GM19438 (cell line): ENCODE results near the gene BCR.

Experiments
- ATAC-seq: cut with Tn5 transposase; IDR thresholded peaks from one replicate; pipeline ENCODE4 v1.9.1; 2021; ENCODE audit warnings: low read depth; ENCODE audit not compliant: unreplicated experiment

The BCR gene

DNA sequence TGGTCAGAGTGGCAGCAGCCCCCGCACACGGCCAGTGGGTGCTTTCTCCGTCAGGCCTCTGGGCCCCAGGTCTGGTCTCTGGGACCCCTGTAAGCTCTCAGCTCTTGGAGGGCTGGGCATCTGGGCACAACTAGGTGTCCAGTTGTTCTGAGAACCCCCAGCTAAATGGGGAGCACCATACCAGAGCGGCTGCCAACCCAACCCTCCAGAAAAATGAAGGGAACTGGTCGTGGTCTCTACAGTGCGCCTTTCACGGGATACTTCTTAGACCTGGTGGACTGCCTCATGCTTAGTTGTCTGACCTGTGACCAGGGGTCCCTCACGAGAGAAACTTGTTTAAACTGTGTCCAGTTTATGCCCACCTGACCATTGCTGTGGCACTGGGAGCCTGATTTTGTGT is 104.9 kb downstream of the BCR start:
- no peak for ATAC-seq

DNA sequence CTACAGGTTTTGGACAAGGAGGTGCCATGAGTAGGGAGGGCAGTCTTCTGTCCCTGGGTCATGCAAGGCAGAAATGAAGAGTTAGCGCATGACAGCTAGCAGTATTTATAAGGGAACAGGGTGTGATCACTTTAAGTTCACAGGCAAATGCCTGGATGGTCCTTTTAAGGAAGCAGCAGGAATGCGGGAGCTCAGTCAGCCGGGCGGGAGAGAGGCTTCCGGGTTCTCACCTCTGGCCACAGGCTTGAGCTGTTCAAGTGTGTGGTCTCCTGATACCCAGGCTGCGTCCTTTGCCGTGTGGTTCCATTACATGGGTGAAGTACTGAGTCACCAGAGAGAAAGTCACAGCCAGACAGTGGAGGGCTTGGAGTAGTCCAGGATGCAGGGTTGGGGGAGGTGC is 105.4 kb downstream of the BCR start:
- no peak for ATAC-seq

DNA sequence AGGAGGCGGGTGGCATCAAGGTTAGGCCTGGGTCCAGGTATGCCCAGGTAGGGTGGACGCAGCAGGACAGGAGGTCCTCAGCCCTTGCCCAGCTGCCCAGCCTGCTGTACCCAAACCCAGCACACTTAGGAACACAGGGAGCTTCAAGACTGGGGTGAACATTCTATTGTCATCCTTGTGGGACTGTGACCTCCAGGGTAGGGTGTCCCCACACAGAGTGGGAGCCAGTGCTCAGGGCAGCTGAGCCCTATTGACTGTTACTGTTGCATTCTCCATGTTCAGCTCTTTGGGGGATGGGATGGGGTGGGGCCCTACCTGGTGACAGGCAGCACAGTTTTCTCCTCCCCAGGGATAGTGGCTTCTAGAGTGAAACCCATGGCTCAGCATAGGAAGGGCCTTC is 106.0 kb downstream of the BCR start:
- no peak for ATAC-seq

DNA sequence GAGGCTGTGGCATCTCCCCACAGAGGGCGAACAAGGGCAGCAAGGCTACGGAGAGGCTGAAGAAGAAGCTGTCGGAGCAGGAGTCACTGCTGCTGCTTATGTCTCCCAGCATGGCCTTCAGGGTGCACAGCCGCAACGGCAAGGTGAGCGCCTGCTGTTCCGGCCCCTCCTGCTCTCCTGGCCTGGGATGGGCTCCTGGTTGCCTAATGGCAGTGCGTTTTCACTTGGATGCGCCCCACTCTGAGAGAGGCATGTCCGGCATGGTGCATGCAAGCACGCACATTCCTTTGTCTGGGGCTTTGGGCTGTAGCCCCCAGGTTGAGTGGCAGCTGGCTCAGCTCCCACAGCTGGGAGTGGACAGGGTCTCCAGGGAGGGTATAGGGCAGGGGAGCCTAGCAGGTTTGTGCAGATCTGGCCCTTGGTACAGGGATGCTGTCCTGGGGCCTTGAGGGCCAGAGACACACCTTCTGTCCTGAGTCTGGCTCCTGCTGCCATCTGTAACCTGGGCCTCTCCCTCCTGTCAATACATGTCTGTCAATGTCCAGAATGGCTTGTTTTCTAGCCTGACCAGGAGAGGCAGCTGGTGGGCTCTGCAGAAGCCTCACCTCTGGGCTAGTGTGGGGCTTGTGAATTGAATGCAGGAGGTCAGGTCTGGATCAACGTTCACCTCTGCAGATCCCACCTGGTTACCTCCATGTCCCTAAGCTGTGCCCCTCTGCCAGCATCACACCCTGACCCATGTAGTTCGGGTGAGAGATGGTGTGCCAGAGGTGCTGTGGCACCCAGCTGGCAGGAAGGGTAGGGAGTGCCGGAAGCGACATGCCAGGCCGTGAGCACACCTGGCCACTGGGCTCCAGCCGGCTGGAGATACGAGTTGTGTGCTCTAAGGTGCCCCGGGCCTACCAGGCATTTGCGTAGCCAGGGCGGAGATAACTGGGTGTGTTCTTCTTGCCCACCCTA is 107.1 kb downstream of the BCR start:
- no peak for ATAC-seq

DNA sequence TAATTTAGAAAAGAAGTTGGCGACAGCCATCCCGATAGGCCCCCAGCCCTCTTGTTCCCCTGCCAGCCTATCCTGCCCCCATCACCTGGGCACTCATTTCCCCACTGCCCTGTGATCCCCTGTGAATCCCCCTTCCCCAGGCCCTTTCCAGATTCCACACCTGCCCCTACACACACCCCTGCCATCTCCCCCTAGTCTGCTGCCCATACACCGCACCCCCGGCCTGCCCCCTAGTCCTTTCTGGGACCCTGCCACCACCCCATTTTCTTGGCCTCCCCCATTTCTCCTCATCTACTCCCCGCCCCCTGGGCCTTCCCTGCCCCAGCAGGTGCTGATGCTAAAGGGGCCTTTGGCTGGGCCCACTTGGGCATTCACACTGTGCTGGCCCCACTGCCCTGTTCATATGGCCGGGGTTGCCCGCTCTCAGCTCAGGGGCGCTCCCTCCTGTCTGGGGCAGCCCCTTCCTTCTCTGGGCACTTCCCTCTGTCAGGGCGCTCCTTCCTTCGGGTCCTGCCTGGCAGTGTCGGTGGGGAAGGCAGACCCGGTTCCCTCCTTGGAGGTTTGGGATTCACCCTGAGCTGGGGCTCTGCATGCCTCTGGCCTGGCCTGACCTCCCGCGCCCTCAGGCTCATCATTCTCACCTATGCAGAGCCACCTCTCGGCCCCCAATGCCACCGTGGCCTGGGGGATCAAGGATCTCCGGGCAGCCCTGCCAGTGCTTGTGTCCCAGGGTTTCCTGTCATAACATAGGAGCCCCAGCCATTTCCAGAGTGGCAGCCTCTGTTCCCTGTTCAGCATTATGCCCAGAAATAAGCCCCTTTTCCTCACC is 108.2 kb downstream of the BCR start:
- no peak for ATAC-seq

DNA sequence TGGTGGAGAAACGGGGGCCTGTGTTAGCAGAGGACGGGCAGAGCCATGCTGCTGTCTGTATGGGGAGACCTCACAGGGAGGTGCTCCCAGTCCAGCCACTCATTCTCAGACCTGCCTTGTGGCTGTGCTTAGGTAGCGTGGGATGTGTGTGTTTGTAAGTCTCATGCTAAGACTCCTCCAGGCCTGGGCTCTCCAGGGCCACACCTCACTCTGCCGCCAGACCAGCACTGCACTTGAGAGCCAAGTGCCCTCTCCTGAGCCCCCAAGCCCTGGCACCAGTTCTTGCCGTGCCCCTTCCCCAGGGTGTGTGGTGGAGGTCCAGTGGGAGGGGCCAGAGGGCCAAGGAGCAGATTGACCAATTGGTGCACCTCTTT is 108.8 kb downstream of the BCR start:
- ATAC-seq: no peak

DNA sequence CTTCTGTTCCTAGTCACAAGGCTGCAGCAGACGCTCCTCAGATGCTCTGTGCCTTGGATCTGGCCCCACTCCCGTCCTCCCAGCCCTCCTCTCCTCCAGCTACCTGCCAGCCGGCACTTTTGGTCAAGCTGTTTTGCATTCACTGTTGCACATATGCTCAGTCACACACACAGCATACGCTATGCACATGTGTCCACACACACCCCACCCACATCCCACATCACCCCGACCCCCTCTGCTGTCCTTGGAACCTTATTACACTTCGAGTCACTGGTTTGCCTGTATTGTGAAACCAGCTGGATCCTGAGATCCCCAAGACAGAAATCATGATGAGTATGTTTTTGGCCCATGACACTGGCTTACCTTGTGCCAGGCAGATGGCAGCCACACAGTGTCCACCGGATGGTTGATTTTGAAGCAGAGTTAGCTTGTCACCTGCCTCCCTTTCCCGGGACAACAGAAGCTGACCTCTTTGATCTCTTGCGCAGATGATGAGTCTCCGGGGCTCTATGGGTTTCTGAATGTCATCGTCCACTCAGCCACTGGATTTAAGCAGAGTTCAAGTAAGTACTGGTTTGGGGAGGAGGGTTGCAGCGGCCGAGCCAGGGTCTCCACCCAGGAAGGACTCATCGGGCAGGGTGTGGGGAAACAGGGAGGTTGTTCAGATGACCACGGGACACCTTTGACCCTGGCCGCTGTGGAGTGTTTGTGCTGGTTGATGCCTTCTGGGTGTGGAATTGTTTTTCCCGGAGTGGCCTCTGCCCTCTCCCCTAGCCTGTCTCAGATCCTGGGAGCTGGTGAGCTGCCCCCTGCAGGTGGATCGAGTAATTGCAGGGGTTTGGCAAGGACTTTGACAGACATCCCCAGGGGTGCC is 109.8 kb downstream of the BCR start:
- no peak for ATAC-seq

DNA sequence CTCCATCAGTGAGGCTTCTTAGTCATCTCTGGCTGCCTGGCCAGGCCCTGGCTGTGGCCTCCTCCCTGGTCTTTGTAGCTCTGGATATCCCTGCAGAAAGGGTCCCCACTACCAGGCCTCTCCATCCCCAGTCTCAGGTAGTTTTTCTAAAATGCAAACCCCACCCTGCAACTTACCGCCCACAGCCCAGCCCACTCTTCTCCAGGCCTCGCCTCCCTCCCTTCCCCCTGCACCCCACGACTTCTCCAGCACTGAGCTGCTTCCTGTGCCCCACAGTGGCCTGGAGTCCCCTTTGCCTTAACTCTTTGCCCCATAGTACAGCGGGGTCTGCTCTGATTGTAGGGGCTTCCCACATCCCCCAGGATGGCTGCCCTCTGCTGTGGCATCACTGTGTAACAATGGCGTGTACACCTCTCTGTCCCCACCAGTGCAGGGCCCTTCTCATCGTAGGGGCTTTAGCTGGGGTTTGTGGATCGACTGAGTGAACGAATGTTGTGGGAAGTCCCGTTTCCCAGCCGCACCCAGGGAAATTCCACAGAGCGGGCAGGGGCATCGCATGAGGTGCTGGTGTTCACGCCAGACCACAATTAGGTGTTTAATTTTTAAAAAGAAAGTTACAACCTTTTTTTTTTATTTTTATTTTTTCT is 111.6 kb downstream of the BCR start:
- no peak for ATAC-seq

DNA sequence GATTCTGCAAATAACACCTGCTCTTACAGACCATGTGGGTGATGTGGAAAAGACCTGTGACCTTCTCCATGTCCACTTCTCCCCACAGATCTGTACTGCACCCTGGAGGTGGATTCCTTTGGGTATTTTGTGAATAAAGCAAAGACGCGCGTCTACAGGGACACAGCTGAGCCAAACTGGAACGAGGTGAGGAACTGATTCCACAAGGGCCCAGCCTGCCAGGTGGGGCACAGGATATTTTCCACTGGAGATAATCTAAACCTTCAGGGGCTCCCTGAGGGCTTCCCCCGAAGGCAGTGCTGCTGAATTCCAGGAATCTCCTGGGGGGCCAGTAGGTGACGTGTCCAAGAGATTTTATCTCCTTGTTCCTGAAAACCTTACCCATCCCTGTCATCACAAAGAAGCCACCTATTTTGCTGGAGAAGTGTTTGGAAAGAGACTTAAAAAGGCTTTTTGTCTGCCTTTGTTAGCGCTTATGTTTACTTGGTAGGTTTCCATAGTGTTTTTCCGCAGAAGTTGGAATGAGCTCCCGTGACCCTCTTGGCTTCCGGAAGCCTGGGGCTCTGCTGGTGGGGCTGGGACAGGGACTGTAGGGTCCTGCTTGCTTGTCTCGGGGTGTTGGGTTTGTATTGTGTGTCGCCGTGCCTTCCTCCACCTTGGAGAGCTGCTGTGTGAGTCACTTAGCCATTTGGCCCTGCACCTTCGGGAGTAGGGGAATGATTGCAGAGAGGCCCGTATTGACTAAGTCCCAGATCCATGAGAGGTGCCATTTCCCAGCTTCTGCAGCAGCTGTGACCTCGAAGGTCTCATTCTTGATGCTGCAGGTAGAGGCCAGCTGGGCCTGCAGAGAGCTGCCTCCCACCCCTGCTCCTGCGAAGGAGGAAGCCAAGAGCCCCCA is 112.4 kb downstream of the BCR start:
- ATAC-seq: no peak

DNA sequence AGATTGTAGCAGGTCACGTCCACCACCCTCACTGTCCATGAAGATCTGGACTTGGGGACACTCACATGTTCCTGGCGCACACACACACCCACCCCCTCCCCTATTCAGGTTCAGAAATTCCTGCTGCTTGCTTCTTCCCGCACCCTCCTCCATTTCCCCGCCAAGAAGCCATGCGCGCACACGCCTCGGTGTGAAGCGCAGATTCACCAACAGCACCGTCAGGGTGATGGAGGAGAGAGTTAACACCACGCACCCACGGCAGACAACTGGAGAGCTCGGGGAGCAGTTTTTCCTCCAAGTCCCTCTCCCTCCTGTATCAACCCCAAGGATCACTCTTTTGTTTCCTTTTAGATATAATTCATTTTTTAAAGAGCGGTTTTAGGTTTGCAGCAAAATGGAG is 113.4 kb downstream of the BCR start:
- no peak for ATAC-seq

DNA sequence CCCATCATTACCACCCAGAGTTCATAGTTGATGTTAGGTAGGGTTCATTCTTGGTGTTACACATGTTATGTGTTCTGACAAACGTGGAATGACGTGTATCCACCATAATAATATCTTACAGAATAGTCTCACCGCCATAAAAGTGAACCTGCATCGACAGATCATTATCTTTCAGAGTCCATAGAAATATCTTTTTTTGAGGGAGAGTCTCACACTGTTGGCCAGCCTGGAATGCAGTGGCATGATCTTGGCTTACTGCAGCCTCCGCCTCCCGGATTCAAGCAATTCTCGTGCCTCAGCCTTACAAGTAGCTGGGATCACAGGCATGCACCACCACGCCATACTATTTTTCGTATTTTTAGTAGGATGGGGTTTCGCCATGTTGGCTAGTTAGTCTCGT is 113.9 kb downstream of the BCR start:
- ATAC-seq: no peak

DNA sequence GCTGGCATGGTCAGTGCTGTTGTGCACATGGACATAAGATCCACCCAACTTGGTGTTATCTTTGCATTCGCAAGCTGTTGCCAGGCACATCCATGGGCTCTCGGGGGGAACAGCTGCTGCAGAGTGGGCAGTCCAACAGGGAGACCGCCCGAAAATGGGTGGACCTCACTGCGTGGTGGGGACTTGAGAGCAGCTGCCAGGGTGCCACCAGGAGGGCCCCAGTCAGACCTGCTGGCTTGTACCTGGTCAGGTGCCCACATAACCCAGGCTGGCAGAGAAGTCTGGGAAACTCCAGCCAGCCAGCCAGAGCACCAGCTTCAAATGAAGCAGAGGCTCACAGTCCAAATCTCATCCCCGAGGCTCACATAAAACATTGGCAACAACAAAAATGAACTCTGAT is 120.2 kb downstream of the BCR start:
- no peak for ATAC-seq

DNA sequence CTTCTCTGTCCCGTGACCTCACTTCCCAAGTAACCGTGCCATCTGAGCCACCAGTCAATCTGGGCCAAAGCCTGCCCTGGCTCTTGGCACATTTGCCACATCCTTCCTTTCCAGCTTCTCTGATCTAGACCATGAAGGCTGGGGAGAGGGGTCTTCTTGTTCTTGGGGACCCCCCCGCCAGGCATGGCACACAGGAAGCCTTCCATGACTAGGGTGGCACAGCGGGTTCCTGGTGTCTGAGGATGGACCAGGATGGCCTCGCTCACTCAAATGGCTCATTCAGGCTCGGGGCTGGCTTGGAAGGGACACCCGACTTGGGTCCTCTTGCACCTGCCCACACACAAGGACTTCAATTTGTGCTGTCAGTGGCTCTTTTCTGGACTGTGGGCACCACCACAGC is 121.3 kb downstream of the BCR start:
- no peak for ATAC-seq

DNA sequence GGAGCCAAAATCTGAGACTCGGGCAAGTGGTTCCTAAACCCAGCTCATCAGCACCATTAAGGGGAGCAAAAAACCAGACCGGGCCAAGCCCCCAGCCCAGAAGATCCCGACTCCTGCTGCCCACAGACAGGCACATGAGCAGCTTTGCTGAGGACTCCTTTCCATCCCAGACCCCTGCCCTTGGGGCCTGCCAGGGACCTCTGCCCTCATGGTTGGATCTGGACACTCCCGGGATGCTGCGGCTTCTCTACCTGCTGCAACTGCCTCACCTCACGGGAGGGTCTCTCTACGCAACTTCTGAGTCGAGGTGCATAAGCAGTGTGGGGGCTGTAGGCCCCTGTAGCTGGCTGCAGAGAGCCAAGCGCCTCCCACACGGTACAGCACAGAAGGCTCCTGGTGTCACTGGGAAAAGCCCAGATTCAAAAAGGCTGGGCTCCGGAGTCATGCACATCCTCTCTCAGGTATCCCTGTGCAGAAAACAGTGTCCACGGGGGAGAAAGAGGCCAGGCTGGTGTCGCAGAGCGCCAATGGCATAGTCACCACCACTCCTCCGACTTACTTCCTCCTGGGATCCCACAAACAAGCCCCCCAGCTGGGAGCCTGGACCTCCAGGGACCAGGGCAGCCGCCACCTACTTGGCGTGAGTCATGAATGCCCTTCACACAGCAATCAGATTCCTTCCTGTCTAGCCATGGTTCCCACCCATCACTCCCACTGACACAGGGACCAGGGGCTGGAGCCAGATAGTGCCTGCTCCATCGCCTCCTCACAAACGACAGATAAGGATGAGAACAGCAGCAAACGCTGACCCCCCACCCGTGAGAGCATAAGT is 122.1 kb downstream of the BCR start:
- no peak for ATAC-seq

DNA sequence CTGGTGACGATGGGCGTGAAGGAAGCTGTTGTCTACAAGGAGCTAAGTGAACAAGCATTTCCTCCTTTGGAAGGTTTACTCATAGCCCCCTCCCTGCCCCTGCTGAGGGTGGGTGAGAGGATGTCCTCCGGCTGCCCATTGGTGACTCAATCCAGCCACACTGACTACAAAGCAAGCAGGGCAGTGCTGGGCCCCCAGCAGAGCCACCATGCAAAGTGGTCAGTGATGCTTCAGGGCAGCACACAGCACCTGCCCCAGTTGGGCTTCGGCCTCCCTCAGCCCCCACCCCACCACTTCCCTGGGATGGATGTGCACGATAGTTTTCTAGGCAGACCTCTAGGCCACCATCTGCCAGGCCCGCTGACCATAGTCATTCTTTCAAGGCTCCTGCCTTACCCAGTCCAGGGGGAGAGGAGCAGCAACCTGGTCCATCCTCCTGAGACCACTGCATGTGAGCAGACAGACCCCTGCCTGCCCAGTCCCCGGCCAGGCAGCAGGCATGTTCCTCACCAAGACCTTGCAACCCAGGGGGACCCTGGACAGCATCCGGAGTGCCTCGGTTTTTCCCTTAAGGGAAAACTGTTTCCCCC is 125.1 kb downstream of the BCR start:
- no peak for ATAC-seq

DNA sequence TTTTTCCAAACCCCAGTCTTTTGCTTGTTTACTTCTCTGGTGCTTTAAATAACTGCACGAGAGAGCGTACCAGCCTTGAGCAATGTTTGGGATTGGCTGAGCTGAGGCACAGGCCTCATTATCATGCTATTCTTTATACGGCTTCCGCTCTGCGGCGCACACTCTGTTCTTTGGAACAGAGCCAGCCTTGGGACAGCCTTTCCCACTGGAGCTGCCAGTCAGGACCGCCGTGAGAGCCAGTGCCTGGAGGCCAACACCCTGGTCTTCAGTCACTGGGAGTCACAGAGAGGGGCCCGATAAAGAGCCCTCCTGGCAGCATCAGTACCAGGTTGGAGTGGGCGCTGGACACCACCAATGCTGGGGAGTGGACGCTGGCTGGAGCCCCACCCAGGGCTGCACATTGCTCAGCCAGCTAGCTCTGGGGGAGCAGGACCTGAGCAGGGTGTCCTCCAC is 125.6 kb downstream of the BCR start:
- ATAC-seq: no peak

DNA sequence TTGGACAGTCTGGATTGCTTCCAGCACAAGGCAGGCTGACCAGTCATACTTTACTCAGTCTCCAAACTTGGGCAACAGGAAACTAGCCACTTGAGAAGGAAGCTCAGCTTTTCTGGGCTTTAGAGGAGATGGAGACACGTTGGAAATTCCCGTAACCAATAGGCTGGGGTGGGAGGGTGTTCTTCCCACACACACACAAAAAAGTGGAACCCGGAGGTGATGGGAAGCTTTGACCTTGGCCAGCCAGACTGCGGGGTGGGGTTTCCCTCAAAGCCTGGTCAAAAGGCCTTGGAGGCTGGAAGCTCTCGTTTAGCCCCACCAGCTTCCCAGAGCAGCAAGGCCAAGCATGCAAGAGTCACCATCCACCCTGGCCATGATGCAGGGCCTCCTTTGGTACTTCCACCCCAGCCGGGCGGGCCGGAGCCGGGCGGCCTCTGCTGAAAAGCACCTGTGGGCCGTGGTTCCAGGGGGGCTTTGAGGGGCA is 126.2 kb downstream of the BCR start:
- ATAC-seq: no peak

DNA sequence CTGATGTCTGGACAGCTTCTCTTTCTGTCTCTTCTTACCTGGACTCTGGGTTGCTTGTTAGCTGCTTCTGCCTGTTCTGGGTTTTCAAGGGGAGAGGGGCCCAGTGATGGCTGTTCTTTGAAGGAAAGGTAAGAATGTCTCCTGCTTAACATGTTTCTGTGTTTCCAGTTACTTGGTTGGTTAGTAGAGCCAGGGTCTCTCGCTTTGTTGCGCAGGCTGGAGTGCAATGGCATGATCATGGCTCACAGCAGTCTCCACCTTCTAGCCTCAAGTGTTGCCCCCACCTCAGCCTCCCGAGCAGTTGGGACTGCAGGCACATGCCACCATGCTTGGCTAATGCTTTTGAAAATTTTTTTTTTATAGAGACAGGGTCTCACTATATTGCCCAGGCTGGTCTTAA is 126.6 kb downstream of the BCR start:
- ATAC-seq: no peak
